ENCODE results near the gene TBCB.
"Not testable (repeated sequence)": the region's sequence is repeated elsewhere in the genome, so short reads cannot be mapped to it uniquely, and the experiment has no call there.

The TBCB gene

DNA sequence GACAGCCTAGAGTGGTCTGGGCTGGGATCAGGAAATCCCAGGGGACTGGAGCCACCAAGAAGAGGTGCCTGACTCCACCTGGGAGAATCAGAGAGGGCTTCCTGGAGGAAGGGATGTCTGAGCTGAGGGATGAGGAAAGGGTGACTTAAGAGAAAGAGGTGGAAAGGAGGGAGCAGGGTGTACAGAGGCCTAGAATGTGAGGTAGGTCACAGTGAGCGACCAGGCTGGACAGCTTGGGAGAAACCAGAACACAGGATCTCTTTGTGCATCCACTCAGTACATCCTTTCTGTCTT lies 1.0 kb downstream of the TBCB start:
- Histone ChIP-seq H3K36me3 (ENCODE audit: control insufficient read depth, insufficient read depth, low read length) (peaks cover 53% of the 10 kb centered on the region), H3K27ac (ENCODE audit: low read depth, low read length) (no peak overlapping the region), H3K9ac (ENCODE audit: low read length) (no peak overlapping the region), H3K4me3 (ENCODE audit: low read depth, low read length) (peak overlapping the region; percentile 88), H3K4me1 (ENCODE audit: control insufficient read depth, insufficient read depth, low read length) (peaks cover 23% of the 10 kb centered on the region), H3K9me3 (ENCODE audit: control insufficient read depth, insufficient read depth, low read depth, low read length) (no peaks in the 10 kb centered on the region), H3K27me3 (ENCODE audit: control insufficient read depth, insufficient read depth, low read length) (no peaks in the 10 kb centered on the region)

DNA sequence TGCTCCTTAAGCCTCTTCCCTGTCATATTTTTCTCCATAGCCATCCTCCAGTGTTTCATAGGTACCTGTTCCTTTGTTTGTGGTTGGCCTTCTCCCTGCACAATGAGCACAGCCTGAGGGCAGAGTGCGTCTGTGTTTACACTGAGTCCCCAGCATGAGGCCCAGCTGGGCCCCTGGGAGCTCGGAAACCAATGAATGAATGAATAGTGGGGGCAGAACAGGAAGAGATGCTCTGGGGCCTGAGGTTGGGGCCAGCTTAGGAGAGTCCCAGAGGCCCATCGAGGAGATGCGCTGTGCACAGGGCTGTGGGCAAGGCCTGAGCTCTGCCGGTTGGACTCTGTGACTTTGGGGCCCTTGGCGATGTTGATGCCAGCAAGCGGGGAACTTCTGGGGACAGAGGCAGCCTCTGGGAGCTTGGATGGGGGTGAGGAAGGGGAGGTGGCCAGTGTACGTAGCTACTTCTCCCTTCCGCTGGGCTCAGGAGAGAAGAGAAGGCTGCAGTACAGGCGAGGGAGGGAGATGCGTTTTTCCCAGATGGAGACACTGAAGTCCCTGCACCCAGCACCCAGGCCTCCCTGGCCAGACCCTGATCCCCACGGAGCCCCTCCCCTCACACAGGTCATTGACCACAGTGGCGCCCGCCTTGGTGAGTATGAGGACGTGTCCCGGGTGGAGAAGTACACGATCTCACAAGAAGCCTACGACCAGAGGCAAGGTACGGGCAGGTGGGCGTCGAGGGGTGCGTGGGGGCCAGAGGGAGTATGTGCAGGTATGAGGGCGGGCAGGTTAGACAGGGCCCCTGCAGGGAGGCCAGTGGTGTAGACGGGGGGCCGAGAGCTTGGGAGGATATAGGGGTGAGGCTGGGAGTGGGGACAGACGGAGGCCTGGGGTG lies 5.1 kb downstream of the TBCB start:
- Histone ChIP-seq H3K27me3 (ENCODE audit: control insufficient read depth, insufficient read depth, low read length) (no peaks in the 10 kb centered on the region), H3K4me3 (ENCODE audit: low read depth, low read length) (no peak overlapping the region), H3K27ac (ENCODE audit: low read depth, low read length) (no peak overlapping the region), H3K9ac (ENCODE audit: low read length) (peak overlapping the region; percentile 18), H3K4me1 (ENCODE audit: control insufficient read depth, insufficient read depth, low read length) (peaks cover 15% of the 10 kb centered on the region; the same call in 1 of the 2 replicates), H3K36me3 (ENCODE audit: control insufficient read depth, insufficient read depth, low read length) (peaks cover 74% of the 10 kb centered on the region), H3K9me3 (ENCODE audit: control insufficient read depth, insufficient read depth, low read depth, low read length) (no peaks in the 10 kb centered on the region)

DNA sequence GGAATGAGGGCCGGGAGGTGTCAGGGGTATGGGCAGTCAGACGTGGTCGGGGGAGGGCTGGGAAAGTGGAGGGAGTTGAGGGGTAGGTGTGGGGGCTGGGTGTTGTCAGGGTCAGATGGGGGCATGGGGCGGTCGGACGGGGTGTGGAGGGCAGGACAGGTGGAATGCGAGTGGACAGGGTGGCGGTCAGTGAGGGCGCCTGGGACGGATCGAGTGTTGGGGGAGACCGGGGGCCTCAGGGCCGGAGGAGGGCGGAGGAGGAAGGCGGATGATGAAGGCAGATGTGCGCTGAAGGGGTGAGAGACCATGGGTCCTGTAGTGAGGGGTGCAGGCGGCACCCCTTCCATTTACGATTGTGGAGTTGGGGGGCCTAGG lies 5.7 kb downstream of the TBCB start:
- no peak overlapping the region for H3K27ac ChIP-seq (ENCODE audit: low read depth, low read length)
- H3K4me3 ChIP-seq (ENCODE audit: low read depth, low read length): no peak overlapping the region
- peaks cover 80% of the 10 kb centered on the region for H3K36me3 ChIP-seq (ENCODE audit: control insufficient read depth, insufficient read depth, low read length)
- no peak overlapping the region for H3K9ac ChIP-seq (ENCODE audit: low read length)
- H3K9me3 ChIP-seq (ENCODE audit: control insufficient read depth, insufficient read depth, low read depth, low read length): no peaks in the 10 kb centered on the region
- H3K4me1 ChIP-seq (ENCODE audit: control insufficient read depth, insufficient read depth, low read length): peaks cover 14% of the 10 kb centered on the region; the same call in 1 of the 2 replicates
- no peaks in the 10 kb centered on the region for H3K27me3 ChIP-seq (ENCODE audit: control insufficient read depth, insufficient read depth, low read length)

DNA sequence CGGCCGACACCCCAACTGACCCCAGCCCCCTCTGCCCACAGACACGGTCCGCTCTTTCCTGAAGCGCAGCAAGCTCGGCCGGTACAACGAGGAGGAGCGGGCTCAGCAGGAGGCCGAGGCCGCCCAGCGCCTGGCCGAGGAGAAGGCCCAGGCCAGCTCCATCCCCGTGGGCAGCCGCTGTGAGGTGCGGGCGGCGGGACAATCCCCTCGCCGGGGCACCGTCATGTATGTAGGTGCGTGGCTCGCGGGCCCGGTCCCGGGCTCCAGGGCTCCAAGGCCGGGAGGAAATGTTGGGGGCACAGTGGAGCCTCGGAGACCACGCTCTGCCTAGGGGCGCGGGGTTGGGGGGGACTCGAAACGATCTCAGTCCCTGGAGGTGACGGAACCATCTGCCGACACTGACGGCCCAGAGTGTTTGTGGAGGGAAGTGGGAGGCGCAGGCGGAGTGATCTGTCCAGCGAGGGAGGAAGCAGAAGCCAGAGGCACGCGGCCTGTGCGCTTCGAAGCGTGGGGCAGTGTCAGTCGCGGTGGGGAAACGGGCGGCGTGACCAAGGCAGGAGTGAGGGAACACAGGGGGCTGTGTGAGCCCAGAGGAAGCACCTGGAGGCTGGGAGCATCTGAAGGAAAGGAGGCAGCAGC lies 6.3 kb downstream of the TBCB start:
- no peak overlapping the region for H3K4me3 ChIP-seq (ENCODE audit: low read depth, low read length)
- H3K4me1 ChIP-seq (ENCODE audit: control insufficient read depth, insufficient read depth, low read length): peaks cover 9% of the 10 kb centered on the region; the same call in 1 of the 2 replicates
- peaks cover 80% of the 10 kb centered on the region for H3K36me3 ChIP-seq (ENCODE audit: control insufficient read depth, insufficient read depth, low read length)
- no peaks in the 10 kb centered on the region for H3K9me3 ChIP-seq (ENCODE audit: control insufficient read depth, insufficient read depth, low read depth, low read length)
- H3K27me3 ChIP-seq (ENCODE audit: control insufficient read depth, insufficient read depth, low read length): no peaks in the 10 kb centered on the region
- H3K27ac ChIP-seq (ENCODE audit: low read depth, low read length): no peak overlapping the region
- no peak overlapping the region for H3K9ac ChIP-seq (ENCODE audit: low read length)

DNA sequence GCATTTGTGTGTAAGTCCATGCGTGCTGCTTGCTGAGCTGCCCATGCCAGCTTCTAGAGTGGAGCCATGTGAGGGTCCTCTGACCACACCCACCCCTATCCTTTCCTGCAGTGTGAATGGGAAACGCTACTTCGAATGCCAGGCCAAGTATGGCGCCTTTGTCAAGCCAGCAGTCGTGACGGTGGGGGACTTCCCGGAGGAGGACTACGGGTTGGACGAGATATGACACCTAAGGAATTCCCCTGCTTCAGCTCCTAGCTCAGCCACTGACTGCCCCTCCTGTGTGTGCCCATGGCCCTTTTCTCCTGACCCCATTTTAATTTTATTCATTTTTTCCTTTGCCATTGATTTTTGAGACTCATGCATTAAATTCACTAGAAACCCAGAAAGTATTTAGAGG lies 10.3 kb downstream of the TBCB start:
- 0 out of 2 replicates have a peak, but pooled peaks cover under 1% of the 10 kb centered on the region for H3K4me1 ChIP-seq (ENCODE audit: control insufficient read depth, insufficient read depth, low read length)
- H3K36me3 ChIP-seq (ENCODE audit: control insufficient read depth, insufficient read depth, low read length): peaks cover 49% of the 10 kb centered on the region

DNA sequence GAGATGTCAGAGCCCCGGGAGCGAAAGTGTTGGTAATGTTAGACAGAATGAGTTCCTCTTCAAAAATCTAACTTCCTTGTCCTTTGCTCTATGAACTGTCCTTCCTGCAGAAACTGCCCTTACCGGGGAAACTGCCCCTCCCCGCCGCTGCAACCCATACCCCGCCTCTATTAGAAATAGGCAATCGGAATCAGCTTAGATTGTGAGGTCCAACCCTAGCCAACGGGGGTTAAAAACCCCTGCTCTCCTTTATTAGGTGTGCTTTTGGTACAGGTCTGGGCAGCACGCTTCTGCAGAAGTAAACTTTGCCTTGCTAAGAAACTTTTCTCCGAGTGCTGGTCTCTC lies 13.1 kb downstream of the TBCB start:
- Histone ChIP-seq H3K9ac (ENCODE audit: low read length) (peak overlapping the region; percentile 74), H3K4me3 (ENCODE audit: low read depth, low read length) (peak overlapping the region; percentile 63), H3K4me1 (ENCODE audit: control insufficient read depth, insufficient read depth, low read length) (peaks cover 6% of the 10 kb centered on the region; the same call in 1 of the 2 replicates), H3K9me3 (ENCODE audit: control insufficient read depth, insufficient read depth, low read depth, low read length) (no peaks in the 10 kb centered on the region), H3K36me3 (ENCODE audit: control insufficient read depth, insufficient read depth, low read length) (peaks cover 25% of the 10 kb centered on the region), H3K27ac (ENCODE audit: low read depth, low read length) (peak overlapping the region; percentile 48; the same call in 1 of the 2 replicates), H3K27me3 (ENCODE audit: control insufficient read depth, insufficient read depth, low read length) (no peaks in the 10 kb centered on the region)

More for the DNA sequence above, 10.3 kb downstream of the TBCB start:
- Histone ChIP-seq H3K27ac (ENCODE audit: low read depth, low read length) (no peak overlapping the region), H3K9me3 (ENCODE audit: control insufficient read depth, insufficient read depth, low read depth, low read length) (no peaks in the 10 kb centered on the region), H3K4me3 (ENCODE audit: low read depth, low read length) (no peak overlapping the region), H3K27me3 (ENCODE audit: control insufficient read depth, insufficient read depth, low read length) (no peaks in the 10 kb centered on the region), H3K9ac (ENCODE audit: low read length) (no peak overlapping the region)

DNA sequence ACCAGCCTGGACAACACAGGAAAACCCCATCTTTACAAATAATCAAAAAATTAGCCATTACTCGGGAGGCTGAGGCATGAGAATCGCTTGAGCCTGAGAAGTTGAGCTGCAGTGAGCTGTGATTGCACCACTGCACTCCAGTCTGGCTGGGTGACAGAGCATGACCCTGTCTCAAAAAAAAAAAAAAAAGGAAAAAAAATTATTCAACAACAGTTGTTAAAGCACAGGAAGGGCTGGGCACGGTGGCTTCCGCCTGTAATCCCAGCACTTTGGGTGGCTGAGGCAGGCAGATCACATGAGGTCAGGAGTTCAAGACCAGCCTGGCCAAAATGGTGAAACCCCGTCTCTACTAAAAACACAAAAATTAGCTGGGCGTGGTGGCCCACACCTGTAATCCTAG lies 16.0 kb downstream of the TBCB start:
- not testable (repeated sequence) for H3K27me3 ChIP-seq (ENCODE audit: control insufficient read depth, insufficient read depth, low read length); H3K27ac ChIP-seq (ENCODE audit: low read depth, low read length); H3K9me3 ChIP-seq (ENCODE audit: control insufficient read depth, insufficient read depth, low read depth, low read length); H3K4me1 ChIP-seq (ENCODE audit: control insufficient read depth, insufficient read depth, low read length); H3K4me3 ChIP-seq (ENCODE audit: low read depth, low read length); H3K36me3 ChIP-seq (ENCODE audit: control insufficient read depth, insufficient read depth, low read length); H3K9ac ChIP-seq (ENCODE audit: low read length)

DNA sequence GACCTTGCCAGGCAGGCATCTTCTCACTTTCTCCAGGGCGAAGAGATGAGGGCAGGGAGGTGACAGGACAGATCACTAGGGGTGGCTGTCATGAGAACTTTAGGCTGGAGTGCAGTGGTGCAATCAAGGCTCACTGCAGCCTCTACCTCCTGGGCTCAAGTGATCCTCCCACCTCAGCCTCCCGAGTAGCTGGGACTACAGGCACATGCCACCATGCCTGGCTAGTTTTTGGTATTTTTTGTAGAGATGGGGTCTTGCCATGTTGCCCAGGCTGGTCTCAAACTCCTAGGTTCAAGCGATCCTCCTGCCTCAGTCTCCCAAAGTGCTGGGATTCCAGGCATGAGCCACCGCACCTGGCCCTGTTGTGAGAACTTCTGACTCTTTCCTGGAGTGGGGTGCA lies 19.6 kb downstream of the TBCB start:
- H3K9me3 ChIP-seq (ENCODE audit: control insufficient read depth, insufficient read depth, low read depth, low read length); H3K27ac ChIP-seq (ENCODE audit: low read depth, low read length); H3K4me1 ChIP-seq (ENCODE audit: control insufficient read depth, insufficient read depth, low read length); H3K27me3 ChIP-seq (ENCODE audit: control insufficient read depth, insufficient read depth, low read length); H3K9ac ChIP-seq (ENCODE audit: low read length); H3K4me3 ChIP-seq (ENCODE audit: low read depth, low read length); H3K36me3 ChIP-seq (ENCODE audit: control insufficient read depth, insufficient read depth, low read length): not testable (repeated sequence)

DNA sequence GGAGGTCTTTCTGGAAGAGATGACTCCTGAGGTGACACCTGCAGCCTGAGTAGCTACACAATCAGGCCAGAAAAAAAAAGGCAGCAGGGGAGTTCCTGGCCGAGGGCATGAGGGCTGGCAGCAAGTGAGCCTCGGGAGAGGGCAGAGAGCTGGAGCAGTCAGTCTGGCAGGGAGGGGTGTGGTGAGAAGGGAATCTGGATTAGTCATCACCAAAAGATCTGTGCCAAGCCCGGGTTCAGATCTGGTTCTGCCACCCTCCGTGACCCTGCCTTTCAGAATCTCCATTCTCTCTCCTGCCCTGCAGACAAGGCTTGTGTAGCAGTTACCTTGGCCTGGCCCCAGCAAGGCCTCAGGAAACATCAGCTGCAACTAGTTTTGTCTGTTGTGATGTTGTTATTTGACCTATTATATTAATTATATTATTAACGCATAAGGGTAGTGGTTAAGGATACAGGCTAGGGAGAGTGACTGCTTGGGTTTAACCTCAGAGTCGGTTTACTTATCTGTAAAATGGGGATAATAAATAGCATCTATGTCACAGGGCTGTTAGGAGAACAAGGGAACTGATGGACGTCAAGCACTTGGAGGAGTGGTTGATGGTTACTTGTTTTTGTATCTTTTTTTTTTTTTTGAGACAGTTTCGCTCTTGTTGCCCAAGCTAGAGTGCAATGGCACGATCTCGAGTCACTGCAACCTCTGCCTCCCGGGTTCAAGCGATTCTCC lies 21.9 kb downstream of the TBCB start:
- no peak overlapping the region for H3K27ac ChIP-seq (ENCODE audit: low read depth, low read length)

DNA sequence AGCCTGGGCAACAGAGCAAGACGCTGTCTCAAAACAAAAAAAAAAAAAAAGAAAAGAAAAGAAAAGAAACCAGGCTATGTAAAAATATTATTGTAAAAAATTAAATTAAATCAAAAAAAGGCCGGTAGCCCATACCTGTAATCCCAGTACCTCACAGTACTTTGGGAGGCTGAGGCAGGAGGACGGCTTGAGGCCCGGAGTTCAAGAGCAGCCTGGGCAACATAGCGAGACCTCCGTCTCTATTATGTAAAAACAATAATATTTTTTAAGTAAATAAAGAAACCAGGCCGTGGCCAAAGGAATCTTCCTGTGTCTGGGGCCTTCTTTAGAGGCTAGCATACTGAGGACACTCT lies 23.8 kb downstream of the TBCB start:
- H3K4me3 ChIP-seq (ENCODE audit: low read depth, low read length): peak overlapping the region; percentile 95
- peaks cover 8% of the 10 kb centered on the region for H3K4me1 ChIP-seq (ENCODE audit: control insufficient read depth, insufficient read depth, low read length)
- peak overlapping the region; percentile 87 for H3K9ac ChIP-seq (ENCODE audit: low read length)
- no peak overlapping the region for H3K27ac ChIP-seq (ENCODE audit: low read depth, low read length)
- no peaks in the 10 kb centered on the region for H3K27me3 ChIP-seq (ENCODE audit: control insufficient read depth, insufficient read depth, low read length)
- H3K36me3 ChIP-seq (ENCODE audit: control insufficient read depth, insufficient read depth, low read length): peaks cover 18% of the 10 kb centered on the region
- H3K9me3 ChIP-seq (ENCODE audit: control insufficient read depth, insufficient read depth, low read depth, low read length): no peaks in the 10 kb centered on the region

More for the DNA sequence above, 21.9 kb downstream of the TBCB start:
- H3K27me3 ChIP-seq (ENCODE audit: control insufficient read depth, insufficient read depth, low read length): no peaks in the 10 kb centered on the region
- H3K4me1 ChIP-seq (ENCODE audit: control insufficient read depth, insufficient read depth, low read length): peaks cover 8% of the 10 kb centered on the region
- H3K4me3 ChIP-seq (ENCODE audit: low read depth, low read length): no peak overlapping the region
- H3K36me3 ChIP-seq (ENCODE audit: control insufficient read depth, insufficient read depth, low read length): peaks cover 6% of the 10 kb centered on the region; the same call in 1 of the 2 replicates
- no peak overlapping the region for H3K9ac ChIP-seq (ENCODE audit: low read length)
- no peaks in the 10 kb centered on the region for H3K9me3 ChIP-seq (ENCODE audit: control insufficient read depth, insufficient read depth, low read depth, low read length)
